RWPE2 (cell line): ENCODE measurements around the gene ENTHD1.

ENCODE experiments used
- ATAC-seq: fragments of 200-7000 bp; cut with Tn5 transposase; 3 replicates; pipeline ENCODE4 v1.9.1; 2021; ENCODE audit warnings: low read depth
- DNase-seq: peaks from one replicate; pipeline ENCODE4 v3.0.0-alpha.2; 2020; ENCODE audit warnings: low spot score
- H3K27ac ChIP-seq: fragments of 450-650 bp; 2 replicates; pipeline ENCODE4 v1.5.1; 2017; ENCODE audit warnings: mild to moderate bottlenecking; ENCODE audit not compliant: poor library complexity, severe bottlenecking
- H3K27me3 ChIP-seq: fragments of 250-450 bp; sonication (Bioruptor Pico); 2 replicates; pipeline ENCODE4 v1.5.1; 2021; ENCODE audit warnings: mild to moderate bottlenecking, moderate library complexity; ENCODE audit not compliant: insufficient read depth, poor library complexity, severe bottlenecking
- H3K36me3 ChIP-seq: fragments of 250-450 bp; sonication (Bioruptor Pico); 2 replicates; pipeline ENCODE4 v1.5.1; 2020; ENCODE audit warnings: low read depth, mild to moderate bottlenecking, moderate library complexity
- H3K4me1 ChIP-seq: fragments of 250-450 bp; sonication (Bioruptor Pico); 2 replicates; pipeline ENCODE4 v1.5.1; 2021; ENCODE audit warnings: mild to moderate bottlenecking, moderate library complexity; ENCODE audit not compliant: insufficient read depth, poor library complexity, severe bottlenecking
- H3K4me3 ChIP-seq: fragments of 250-450 bp; sonication (Bioruptor Pico); 2 replicates; pipeline ENCODE4 v1.5.1; 2021; ENCODE audit warnings: mild to moderate bottlenecking, moderate library complexity; ENCODE audit not compliant: severe bottlenecking
- H3K9me3 ChIP-seq: fragments of 250-450 bp; sonication (Bioruptor Pico); 2 replicates; pipeline ENCODE4 v1.5.1; 2021; ENCODE audit warnings: mild to moderate bottlenecking, moderate library complexity; ENCODE audit not compliant: severe bottlenecking
- CTCF ChIP-seq: fragments of 450-650 bp; IDR thresholded peaks from one replicate; pipeline ENCODE4 v1.5.1; 2017; ENCODE audit warnings: mild to moderate bottlenecking, moderate library complexity; ENCODE audit not compliant: poor library complexity, severe bottlenecking

Gene ENTHD1

GRCh38 chr22:39733191-39733590 is 160.4 kb downstream of the ENTHD1 start:
- no peak overlapping the region for H3K27ac ChIP-seq
- no peak overlapping the region for H3K4me3 ChIP-seq
- H3K9me3 ChIP-seq, result no peaks in the 10 kb centered on the region
- TF ChIP-seq CTCF, result no peak
- ATAC-seq (no peak), DNase-seq (no peak)
- H3K4me1 ChIP-seq, result no peaks in the 10 kb centered on the region
- H3K27me3 ChIP-seq, result no peaks in the 10 kb centered on the region
- no peaks in the 10 kb centered on the region for H3K36me3 ChIP-seq

GRCh38 chr22:39732625-39733024 is 160.9 kb downstream of the ENTHD1 start:
- Histone ChIP-seq H3K36me3 (no peaks in the 10 kb centered on the region), H3K4me1 (no peaks in the 10 kb centered on the region), H3K27me3 (no peaks in the 10 kb centered on the region), H3K9me3 (no peaks in the 10 kb centered on the region), H3K27ac (no peak overlapping the region), H3K4me3 (no peak overlapping the region)
- no peak for DNase-seq
- no peak for TF ChIP-seq CTCF
- ATAC-seq, result no peak

DNA sequence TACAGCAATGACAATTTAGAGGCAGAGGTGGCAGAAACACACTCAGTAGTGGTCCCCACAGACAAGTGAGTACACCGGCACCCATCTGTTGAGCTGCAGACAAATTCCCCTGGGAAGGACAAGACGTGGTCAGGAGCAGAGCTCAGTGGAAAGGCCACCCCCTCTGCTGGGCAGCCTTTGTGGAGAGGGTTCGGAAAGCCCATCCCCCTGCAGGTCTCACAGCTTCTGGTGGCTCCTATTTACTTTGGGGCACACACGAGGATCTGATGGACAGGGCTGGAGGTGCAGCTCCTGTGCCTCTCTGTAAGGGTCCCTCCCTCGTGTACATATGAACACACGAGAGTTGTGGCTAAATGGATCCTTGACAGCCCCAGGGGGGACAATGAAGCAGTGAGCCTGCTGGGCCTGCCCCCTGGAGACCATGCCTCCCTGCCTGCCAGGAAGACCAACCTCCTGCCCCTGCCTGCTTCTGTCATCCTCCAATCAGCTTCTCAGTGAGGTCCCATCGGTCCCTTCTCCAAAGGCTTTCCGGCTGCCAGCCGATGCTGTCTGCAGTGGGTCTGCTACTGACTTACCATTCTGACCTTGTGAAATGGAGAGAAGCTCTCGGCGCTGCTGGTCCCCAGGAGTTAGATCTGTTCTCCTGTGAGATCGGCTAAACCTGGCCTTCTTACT is 161.5 kb downstream of the ENTHD1 start:
- H3K36me3 ChIP-seq, result no peaks in the 10 kb centered on the region
- no peak overlapping the region for H3K4me3 ChIP-seq
- ATAC-seq (no peak), DNase-seq (no peak)
- H3K4me1 ChIP-seq, result no peaks in the 10 kb centered on the region
- H3K27me3 ChIP-seq, result no peaks in the 10 kb centered on the region
- H3K27ac ChIP-seq, result no peak overlapping the region
- TF ChIP-seq CTCF, result no peak
- H3K9me3 ChIP-seq, result no peaks in the 10 kb centered on the region

DNA sequence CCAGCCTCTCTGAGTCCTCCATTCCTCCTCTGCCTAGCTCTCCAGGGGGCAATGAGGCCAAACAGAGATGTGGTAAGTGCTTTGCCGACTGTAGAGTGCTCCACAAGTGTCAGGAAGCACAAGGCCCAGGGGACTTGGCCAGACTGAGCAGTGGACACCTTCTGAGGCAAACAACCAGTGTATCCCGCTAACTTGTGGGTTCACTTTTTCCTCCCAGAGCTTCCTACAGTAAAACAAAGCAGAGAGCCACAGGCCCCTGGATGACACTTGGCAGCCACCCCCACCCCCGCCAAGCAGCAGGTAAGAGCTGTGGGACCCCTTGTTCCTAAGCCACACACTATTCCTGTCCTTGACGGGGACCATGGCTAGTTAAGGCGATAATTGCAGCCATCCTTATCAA is 162.1 kb downstream of the ENTHD1 start:
- Histone ChIP-seq H3K27ac (no peak overlapping the region), H3K36me3 (no peaks in the 10 kb centered on the region), H3K4me1 (no peaks in the 10 kb centered on the region), H3K27me3 (no peaks in the 10 kb centered on the region), H3K4me3 (no peak overlapping the region), H3K9me3 (no peaks in the 10 kb centered on the region)
- ATAC-seq (no peak), DNase-seq (no peak)
- no peak for TF ChIP-seq CTCF

GRCh38 chr22:39729141-39729934 is 164.2 kb downstream of the ENTHD1 start:
- no peak for TF ChIP-seq CTCF
- Histone ChIP-seq H3K36me3 (no peaks in the 10 kb centered on the region), H3K27ac (no peak overlapping the region), H3K4me1 (no peaks in the 10 kb centered on the region), H3K4me3 (no peak overlapping the region), H3K9me3 (no peaks in the 10 kb centered on the region), H3K27me3 (no peaks in the 10 kb centered on the region)
- ATAC-seq (no peak), DNase-seq (no peak)
